ENCODE measurements around the gene DNAH3.
"Not testable (repeated sequence)": the region's sequence is repeated elsewhere in the genome, so short reads cannot be mapped to it uniquely, and the experiment has no call there.

The DNAH3 gene

DNA sequence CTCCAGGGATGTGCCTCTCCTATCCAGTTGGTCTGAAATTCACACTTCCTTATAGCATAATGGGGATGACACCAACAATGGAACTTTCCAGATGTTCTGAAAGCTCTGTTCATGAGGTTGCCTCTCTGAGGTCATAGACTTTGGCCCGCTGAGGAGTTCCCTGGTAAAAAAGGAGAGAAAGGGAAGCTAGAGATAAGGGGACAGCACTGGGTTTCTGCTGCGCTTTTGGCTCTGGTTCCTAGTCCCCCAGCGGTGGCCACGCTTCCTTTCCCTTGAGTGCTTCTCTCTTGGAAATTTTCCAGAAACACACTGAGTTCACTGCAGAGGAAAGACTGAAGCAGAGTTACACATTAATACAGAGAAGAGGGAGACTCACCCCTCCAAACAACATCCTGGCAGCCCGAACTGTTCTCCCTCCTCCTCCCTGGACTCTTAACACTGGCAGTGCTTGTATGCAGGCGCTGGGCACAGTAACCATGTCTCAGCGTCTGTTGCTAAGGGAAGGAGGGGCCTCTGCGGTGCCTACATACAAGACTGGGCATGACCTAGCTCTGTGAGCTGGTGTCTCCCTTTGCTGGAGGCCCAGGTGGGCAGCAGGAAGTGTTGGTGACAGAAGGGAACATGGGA, at the start of gene DNAH3:
Gene DNAH3 (minus strand): TSS at position 472 of the 627 bp plus-strand sequence. CDS start 527 bp downstream, outside the sequence.
- no peak for DNase-seq (ENCODE audit: low read depth)

DNA sequence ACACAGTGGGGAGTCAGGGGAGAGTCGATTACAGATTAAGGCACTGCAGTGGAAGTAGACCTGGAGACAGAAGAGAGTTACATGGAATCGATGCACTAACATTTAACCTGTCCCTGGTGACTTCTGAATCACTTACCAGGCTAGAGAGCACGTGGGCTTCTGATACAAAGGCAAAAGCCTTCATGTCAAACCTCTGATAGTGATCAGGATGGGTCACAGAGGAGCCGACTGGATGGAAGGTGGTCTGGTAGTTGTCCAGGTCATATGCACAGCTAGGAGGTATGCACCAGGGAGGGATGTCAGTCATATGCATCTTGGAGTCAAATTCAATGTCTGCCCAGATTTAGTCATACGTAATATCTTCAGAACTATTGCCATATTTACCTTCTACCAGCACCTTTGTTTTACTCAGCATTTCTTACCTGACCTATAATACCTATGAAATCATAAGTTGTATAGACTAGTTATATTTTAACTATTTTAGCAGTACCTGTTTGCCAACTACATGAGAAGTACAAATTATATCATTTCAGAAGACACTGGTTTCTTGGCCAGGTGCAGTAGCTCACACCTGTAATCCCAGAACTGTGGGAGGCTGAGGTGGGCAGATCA, 49.1 kb upstream of the DNAH3 start:
- DNase-seq (ENCODE audit: low read depth), result no peak

DNA sequence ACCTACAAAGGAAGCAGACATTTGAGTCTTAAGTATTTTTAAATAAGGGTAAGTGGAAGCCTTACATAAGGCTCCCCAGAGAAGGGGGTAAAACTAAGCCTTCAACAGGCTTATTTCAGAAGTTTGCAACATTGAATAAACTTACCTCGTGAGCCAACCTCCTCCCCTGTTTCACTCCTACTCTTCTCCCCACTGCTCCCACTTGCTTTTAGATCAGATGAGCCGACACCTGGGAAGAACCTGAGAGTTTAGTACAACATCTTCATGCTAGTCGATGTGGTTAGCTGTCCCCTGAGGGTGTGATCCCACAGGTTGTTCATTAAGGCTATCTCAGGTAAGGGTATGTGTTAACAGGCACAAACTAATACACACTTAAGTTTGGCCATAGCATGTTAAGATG, 47.0 kb upstream of the DNAH3 start:
- no peak for DNase-seq (ENCODE audit: low read depth)

DNA sequence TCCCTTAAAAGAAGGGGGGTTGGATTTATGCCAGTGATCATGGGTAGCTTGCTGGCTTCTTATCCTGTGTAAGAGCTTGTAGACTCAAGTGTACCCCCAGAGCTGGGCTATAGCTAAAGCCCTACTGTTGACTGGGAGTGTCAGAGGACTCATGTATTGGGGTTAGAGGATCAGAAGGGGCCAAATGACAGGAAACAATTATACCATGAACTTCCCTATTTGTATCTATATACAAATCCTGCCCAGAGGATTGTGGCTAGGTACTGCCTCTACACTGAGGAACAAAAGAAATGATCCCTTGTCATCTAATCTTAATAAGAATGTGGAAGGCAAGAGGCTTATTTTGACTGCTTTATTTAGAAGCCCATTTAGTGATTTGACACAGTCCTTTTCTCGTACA, 46.5 kb upstream of the DNAH3 start:
- no peak for DNase-seq (ENCODE audit: low read depth)

DNA sequence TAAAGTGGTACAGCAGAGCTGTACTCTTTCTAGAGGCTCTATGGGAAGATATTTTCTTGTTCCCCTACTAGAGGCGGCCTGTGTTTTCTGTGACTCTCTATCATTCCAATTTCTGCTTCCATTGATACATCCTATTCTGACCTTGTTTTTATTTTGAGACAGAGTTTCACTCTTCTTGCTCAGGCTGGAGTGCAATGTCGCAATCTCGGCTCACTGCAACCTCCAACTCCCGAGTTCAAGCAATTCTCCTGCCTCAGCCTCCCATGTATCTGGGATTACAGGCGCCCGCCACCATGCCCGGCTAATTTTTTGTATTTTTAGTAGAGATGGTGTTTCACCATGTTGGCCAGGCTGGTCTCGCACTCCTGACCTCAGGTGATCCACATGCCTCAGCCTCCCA, 44.7 kb upstream of the DNAH3 start:
- DNase-seq (ENCODE audit: low read depth), result not testable (repeated sequence)

GRCh38 chr16:21194771-21195301, 44.2 kb upstream of the DNAH3 start:
- no peak for DNase-seq (ENCODE audit: low read depth)

DNA sequence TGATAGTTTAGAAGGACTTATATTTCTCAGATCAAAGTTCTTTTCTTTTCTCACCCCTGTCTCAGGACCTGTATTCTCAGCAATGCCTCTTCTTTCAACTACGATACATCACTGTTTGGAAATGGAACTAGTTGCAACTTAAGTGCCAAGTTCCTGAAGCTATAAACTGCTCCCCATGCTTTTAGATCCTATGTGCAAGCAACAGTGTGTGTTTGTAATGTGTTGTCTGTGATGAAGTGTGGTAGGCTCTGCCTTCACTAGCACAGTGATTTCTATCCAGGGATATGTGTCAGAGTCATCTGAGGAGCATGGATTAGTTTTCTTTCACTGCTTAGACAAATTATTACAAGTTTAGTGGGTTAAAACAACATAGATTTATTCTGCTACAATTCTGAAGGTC, 42.3 kb upstream of the DNAH3 start:
- no peak for DNase-seq (ENCODE audit: low read depth)

GRCh38 chr16:21190599-21190998, 40.0 kb upstream of the DNAH3 start:
- DNase-seq (ENCODE audit: low read depth), result no peak

- no peak for DNase-seq (ENCODE audit: low read depth)
Measured at GRCh38 chr16:21190013-21190412, 39.4 kb upstream of the DNAH3 start.

GRCh38 chr16:21189311-21189710, 38.7 kb upstream of the DNAH3 start:
- DNase-seq (ENCODE audit: low read depth), result no peak

- no peak for DNase-seq (ENCODE audit: low read depth)
Measured at GRCh38 chr16:21186326-21186691, 35.7 kb upstream of the DNAH3 start.

GRCh38 chr16:21185659-21186325, 35.1 kb upstream of the DNAH3 start:
- DNase-seq (ENCODE audit: low read depth), result no peak

- DNase-seq (ENCODE audit: low read depth), result no peak
Measured at GRCh38 chr16:21184834-21185233, 34.2 kb upstream of the DNAH3 start.

GRCh38 chr16:21183995-21184394, 33.3 kb upstream of the DNAH3 start:
- DNase-seq (ENCODE audit: low read depth), result no peak

DNA sequence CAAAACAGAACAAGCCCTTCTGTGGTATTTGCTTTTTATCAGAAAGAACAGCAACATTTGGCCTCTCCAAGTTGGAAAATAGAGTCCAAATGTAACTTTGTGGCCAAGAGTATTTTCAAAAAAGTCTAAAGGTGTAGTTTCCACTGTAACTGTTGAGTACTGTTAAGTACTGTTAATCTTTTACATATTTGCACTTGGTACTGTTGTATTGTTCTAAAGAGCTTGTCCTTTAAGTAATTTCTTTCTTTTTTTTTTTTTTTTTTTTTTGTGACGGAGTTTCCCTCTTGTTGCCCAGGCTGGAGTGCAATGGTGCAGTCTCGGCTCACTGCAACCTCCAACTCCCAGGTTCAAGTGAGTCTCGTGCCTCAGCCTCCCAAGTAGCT, 29.3 kb upstream of the DNAH3 start:
- DNase-seq (ENCODE audit: low read depth), result no peak

DNA sequence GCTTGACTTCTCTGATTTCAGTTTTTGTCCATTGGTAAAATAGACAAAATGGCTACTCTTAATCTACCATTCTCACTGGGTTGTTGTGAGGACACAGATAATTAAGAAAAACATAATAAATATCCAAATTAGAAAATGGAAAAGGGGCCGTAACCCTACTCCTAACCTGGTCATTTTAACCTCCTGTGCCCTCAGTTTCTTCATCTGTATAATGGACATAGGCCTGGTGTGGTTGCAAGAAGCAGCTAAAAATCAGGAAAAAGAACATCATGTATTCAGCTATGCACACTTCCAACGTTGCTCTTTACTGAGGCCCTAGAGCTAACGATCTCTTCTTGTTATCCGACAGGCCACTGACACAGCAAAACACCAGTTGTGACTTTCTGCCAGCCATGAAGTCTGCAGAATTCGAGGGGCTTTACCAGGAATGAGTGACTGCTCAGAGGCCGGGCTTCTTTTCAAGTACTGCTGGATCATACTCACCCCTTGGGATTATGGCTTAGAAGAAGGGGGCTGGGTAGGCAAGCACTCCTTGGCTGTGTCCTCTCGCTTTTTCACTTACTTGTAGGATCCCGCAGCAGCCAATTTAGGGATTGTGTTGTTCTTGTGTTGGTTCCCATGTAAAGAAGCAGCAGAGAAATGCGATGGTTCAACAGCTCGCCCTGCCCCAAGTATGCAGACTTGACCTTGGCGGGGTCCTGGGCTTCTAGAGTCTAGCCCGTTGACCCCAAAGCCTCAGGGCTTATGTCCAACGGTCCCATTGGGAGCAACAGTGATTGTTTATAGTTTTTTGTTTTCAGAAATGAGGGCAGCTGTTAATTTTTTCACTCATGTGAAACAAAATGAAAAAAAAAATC, 28.7 kb upstream of the DNAH3 start:
- no peak for DNase-seq (ENCODE audit: low read depth)

DNA sequence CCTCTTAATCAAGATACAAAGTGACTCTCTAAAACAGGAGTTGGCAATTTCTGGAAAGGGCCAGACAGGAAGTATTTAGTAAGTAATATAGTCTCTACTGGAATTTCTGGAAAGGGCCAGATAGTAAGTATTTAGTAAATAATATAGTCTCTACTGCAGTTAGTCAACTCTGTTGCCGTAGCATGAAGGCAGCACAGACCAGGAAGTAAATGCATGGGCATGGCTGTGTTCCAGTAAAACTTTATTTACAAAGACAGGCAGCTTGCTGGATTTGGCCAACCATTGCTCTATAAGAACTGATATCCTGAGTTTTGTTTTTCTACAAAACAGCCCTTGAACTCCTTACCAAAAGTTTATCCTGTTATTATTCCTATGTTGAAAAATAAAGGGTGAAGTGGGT, 24.8 kb upstream of the DNAH3 start:
- DNase-seq (ENCODE audit: low read depth), result no peak

GRCh38 chr16:21172650-21173049, 22.0 kb upstream of the DNAH3 start:
- DNase-seq (ENCODE audit: low read depth), result no peak

DNA sequence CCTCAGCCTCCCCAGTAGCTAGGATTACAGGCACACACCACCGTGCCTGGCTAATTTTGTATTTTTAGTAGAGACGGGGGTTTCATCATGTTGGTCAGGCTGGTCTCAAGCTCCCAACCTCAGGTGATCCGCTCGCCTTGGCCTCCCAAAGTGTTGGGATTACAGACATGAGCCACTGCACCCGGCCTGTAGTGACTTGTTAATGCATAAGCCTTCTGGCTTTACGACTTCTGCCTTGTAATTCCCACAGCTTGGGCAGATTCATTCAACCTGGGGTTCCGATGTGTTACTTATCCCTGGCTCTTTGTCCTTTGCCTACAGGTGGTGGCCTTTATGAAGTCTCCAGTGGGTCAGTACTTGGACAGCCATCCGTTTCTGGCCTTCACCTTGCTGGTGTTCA, 19.5 kb upstream of the DNAH3 start:
- not testable (repeated sequence) for DNase-seq (ENCODE audit: low read depth)

GRCh38 chr16:21169249-21169981, 18.8 kb upstream of the DNAH3 start:
- no peak for DNase-seq (ENCODE audit: low read depth)

DNA sequence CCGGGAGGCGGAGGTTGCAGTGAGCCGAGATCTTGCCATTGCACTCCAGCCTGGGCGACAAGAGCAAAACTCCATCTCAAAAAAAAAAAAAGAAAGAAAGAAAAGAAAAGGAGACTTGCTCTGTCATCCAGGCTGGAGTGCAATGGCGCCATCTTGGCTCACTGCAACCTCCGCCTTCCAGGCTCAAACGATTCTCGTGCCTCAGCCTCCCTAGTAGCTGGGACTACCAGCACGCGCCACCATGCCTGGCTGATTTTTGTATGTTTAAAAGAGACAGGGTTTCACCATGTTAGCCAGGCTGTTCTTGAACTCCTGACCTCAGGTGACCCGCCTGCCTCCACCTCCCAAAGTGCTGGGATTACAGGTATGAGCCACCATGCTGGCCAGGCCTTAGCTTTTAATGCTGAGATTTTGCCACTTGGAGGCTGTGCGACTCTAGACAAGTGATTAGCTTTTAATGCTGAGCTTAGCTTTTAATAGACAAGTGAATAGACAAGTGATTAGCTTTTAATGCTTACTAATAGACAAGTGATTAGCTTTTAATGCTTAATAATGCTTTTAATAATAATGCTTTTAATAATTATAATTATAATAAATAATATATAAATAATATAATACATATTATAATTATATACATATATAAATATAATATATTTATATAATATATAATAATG, 17.4 kb upstream of the DNAH3 start:
- DNase-seq (ENCODE audit: low read depth), result no peak
